Progenitor cell of endocrine pancreas (in vitro differentiated cells): Measurements from ENCODE around the gene BTBD8. TPM values are rescaled to one million over a fixed set of nuclear protein-coding genes. Genes with fewer than 3 reads are reported as not detected.

Experiments
- DNase-seq: peaks from one replicate; pipeline ENCODE4 v3.0.0; 2021; ENCODE audit warnings: low spot score; ENCODE audit not compliant: unreplicated experiment
- H3K27ac Mint-ChIP-seq: 2 replicates; pipeline ENCODE4 v1.8.0; 2021; ENCODE audit warnings: mild to moderate bottlenecking, moderate library complexity, mixed read lengths
- H3K27me3 Mint-ChIP-seq: 2 replicates; pipeline ENCODE4 v1.8.0; 2021; ENCODE audit warnings: mixed read lengths
- H3K36me3 Mint-ChIP-seq: 2 replicates; pipeline ENCODE4 v1.8.0; 2022; ENCODE audit warnings: mixed read lengths; ENCODE audit not compliant: insufficient read depth
- H3K4me1 Mint-ChIP-seq: 2 replicates; pipeline ENCODE4 v1.8.0; 2021; ENCODE audit warnings: low read depth, mixed read lengths
- H3K4me3 Mint-ChIP-seq: 2 replicates; pipeline ENCODE4 v1.8.0; 2021; ENCODE audit warnings: low read depth, mild to moderate bottlenecking, moderate library complexity, mixed read lengths
- H3K9me3 Mint-ChIP-seq: 2 replicates; pipeline ENCODE4 v1.8.0; 2021; ENCODE audit warnings: low read depth, mixed read lengths
- total RNA-seq: library from RNA; stranded (reverse); gene quantifications from 2 replicates; pipeline ENCODE4 v1.2.1, GENCODE V29; 2021
- TF ChIP-seq, protein P1 (sequence below): fragments of 200-600 bp; sonication (generic); IDR thresholded peaks from one replicate; pipeline ENCODE4 v1.5.0; 2021; ENCODE audit warnings: antibody characterized with exemption, mild to moderate bottlenecking; ENCODE audit not compliant: unreplicated experiment

BTBD8 gene
- total RNA-seq, 1 donor from 2014 or later = 8.2 TPM

DNA sequence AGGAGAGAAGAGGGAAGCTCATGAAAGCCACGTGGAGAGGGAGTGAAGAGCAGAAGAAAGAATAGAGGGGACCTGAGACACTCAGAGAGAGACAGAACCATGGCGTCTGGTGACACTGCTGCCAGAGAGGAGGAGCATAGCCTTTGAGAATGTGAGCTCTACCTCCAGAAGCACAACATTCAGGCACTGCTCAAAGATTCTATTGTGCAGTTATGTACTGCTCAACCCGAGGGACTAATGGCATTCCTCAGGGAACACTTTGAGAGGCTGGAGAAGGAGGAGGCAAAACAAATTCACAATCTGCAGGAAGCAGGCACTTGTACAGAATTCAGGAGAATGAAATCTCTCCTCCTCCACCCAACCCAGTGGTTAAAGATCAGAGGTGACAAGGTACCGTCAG lies 45.1 kb downstream of the BTBD8 start:
- Mint-ChIP-seq H3K4me3 (no peak overlapping the region), H3K4me1 (peaks cover 5% of the 10 kb centered on the region), H3K36me3 (peaks cover 5% of the 10 kb centered on the region), H3K27me3 (no peaks in the 10 kb centered on the region), H3K27ac (peak overlapping the region; percentile 87), H3K9me3 (no peaks in the 10 kb centered on the region)
- DNase-seq = no peak
- TF ChIP-seq, protein P1, sequence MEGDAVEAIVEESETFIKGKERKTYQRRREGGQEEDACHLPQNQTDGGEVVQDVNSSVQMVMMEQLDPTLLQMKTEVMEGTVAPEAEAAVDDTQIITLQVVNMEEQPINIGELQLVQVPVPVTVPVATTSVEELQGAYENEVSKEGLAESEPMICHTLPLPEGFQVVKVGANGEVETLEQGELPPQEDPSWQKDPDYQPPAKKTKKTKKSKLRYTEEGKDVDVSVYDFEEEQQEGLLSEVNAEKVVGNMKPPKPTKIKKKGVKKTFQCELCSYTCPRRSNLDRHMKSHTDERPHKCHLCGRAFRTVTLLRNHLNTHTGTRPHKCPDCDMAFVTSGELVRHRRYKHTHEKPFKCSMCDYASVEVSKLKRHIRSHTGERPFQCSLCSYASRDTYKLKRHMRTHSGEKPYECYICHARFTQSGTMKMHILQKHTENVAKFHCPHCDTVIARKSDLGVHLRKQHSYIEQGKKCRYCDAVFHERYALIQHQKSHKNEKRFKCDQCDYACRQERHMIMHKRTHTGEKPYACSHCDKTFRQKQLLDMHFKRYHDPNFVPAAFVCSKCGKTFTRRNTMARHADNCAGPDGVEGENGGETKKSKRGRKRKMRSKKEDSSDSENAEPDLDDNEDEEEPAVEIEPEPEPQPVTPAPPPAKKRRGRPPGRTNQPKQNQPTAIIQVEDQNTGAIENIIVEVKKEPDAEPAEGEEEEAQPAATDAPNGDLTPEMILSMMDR = no peak

DNA sequence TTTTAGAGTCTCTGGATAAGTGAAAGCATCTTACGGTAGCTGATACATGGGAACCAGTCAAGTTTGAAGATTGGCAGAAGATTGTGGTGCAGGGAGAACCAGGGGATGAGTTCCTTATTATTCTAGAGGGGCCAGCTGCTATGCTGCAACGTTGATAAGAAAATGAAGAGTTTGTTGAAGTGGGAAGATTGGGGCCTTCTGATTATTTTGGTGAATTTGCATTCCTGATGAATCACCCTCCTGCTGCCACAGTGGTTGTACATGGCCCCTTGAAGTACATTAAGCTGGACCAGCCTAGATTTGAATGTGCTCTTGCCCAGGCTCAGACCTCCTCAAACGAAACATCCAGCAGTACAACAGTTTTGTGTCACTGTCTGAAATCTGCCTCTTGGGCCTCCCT lies 45.9 kb downstream of the BTBD8 start:
- Mint-ChIP-seq H3K27me3 (no peaks in the 10 kb centered on the region), H3K36me3 (peaks cover 5% of the 10 kb centered on the region), H3K4me3 (no peak overlapping the region), H3K27ac (no peak overlapping the region), H3K4me1 (peaks cover 5% of the 10 kb centered on the region), H3K9me3 (no peaks in the 10 kb centered on the region)
- no peak for DNase-seq
- TF ChIP-seq, protein P1 = no peak

DNA sequence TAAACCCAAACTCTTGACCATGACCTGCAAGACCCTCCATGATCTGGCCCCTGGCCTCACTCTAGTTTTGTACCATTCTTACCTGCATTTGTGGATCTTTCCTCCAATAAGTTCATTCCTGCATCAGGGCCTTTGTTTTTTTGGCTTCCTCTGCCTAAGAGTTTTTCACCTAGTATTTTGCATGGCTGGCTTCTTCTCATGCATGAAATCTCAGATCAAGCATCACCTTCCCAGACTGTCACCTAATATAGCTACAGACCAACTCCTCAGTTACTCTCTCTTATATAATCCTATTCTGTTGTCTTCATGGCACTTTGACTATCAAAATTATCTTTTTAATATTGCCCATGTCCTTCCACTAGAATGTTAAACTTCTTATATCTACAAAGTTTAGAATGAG lies 54.2 kb downstream of the BTBD8 start:
- Mint-ChIP-seq H3K9me3 (no peaks in the 10 kb centered on the region), H3K4me1 (peaks cover 4% of the 10 kb centered on the region), H3K27me3 (no peaks in the 10 kb centered on the region), H3K27ac (no peak overlapping the region), H3K36me3 (peaks cover 3% of the 10 kb centered on the region), H3K4me3 (no peak overlapping the region)
- no peak for DNase-seq
- TF ChIP-seq, protein P1 = no peak

DNA sequence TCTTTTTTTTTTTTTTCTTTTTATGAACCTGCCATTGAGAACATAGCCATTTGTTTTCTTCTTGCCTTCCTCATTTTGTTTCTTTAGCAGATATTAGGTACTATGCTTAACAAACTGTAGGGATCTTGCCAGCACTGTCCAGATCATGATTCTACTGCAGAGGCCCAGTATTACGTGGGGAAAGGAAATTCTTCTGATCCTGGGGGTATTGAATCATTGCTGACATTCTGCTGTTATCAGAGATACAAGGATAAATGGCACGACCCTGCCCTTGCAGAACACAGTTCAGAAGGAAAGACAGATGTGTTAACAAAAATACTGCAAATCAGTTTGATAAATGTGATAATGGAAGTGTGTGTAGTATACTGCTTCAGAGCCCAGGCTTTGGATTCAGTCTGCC lies 56.2 kb downstream of the BTBD8 start:
- TF ChIP-seq, protein P1 = no peak
- Mint-ChIP-seq H3K9me3 (no peaks in the 10 kb centered on the region), H3K4me1 (peaks cover 4% of the 10 kb centered on the region), H3K27ac (no peak overlapping the region), H3K27me3 (no peaks in the 10 kb centered on the region), H3K4me3 (no peak overlapping the region), H3K36me3 (no peaks in the 10 kb centered on the region)
- DNase-seq = no peak

DNA sequence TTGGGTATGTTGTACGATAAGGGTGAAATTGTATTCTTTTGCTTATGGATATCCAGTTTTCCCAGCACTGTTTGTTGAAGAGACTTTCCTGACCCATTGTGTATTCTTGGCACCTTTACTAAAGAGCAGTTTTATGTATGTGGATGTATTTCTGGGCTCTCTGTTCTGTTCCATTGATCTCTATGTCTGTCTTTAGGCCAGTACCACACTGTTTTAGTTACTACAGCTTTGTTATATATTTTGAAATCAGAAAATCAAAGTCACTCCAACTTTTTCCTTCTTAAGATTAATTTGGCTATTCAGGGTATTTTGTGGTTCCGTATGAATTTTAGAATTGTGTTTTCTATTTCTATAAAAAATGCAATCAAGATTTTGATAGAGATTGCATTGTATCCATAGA lies 74.8 kb downstream of the BTBD8 start:
- Mint-ChIP-seq H3K36me3 (peaks cover 21% of the 10 kb centered on the region), H3K4me3 (no peak overlapping the region), H3K4me1 (no peaks in the 10 kb centered on the region), H3K9me3 (peaks cover 18% of the 10 kb centered on the region), H3K27me3 (no peaks in the 10 kb centered on the region), H3K27ac (no peak overlapping the region)
- TF ChIP-seq, protein P1 = no peak
- DNase-seq = no peak
